Mucosa of descending colon (tissue), 3 donors: ENCODE results near the gene HSD3B7. TPM values are rescaled to one million over a fixed set of nuclear protein-coding genes. Genes with fewer than 3 reads are reported as not detected.

Source experiments
- ATAC-seq: fragments of 200-7000 bp; cut with Tn5 transposase; one replicate; pipeline ENCODE4 v1.9.1; 2020; ENCODE audit warnings: mild to moderate bottlenecking, moderate library complexity
- DNase-seq, 3 donors: peaks; one replicate each; pipeline ENCODE4 v3.0.0-alpha.2; 2020
- H3K36me3 ChIP-seq: fragments of 200-600 bp; one replicate; pipeline ENCODE4 v1.8.0; 2021; ENCODE audit warnings: low read depth, mild to moderate bottlenecking
- H3K4me1 ChIP-seq: fragments of 200-600 bp; one replicate; pipeline ENCODE4 v1.8.0; 2021; ENCODE audit warnings: low read depth, mild to moderate bottlenecking
- H3K4me3 ChIP-seq: fragments of 200-600 bp; one replicate; pipeline ENCODE4 v1.8.0; 2021; ENCODE audit warnings: mild to moderate bottlenecking
- H3K9me3 ChIP-seq: fragments of 200-600 bp; one replicate; pipeline ENCODE4 v1.8.0; 2021; ENCODE audit warnings: mild to moderate bottlenecking
- intact Hi-C, 2 donors: fragments of 100-400 bp; cut with DNase I in 1 of 2; cut with micrococcal nuclease in 1 of 2; formaldehyde crosslinking; loops; one replicate each; pipeline versions ENCODE4 v1.11.0 to v1.11.1; 2022; cut with DNase I, micrococcal nuclease
- total RNA-seq, 3 donors: library from RNA; stranded (reverse); fragmentation: NEBNext Ultra II Directional in 2 of 3; extraction: Animal tissue kit (Norgen Biotek cat#: 25700) in 2 of 3; gene quantifications; one replicate each; pipeline versions ENCODE4 v1.2.1 to v1.2.4, GENCODE V29; 2021 to 2023
- TF ChIP-seq, protein P1 (sequence below): fragments of 200-600 bp; IDR thresholded peaks from one replicate; pipeline ENCODE4 v1.8.0; 2022; ENCODE audit warnings: antibody characterized with exemption, mild to moderate bottlenecking
- donor health status: DM: no; HTN: no; CAD: no; lungs with moderate emphysema.
- donor health status: DM: no; HTN: no; CAD: no.
- donor health status: DM: no; HTN: yes; CAD: no.

The HSD3B7 gene
- total RNA-seq, 3 donors from 2014 or later: 16.5 to 27.7 (median 23.2) TPM

DNA sequence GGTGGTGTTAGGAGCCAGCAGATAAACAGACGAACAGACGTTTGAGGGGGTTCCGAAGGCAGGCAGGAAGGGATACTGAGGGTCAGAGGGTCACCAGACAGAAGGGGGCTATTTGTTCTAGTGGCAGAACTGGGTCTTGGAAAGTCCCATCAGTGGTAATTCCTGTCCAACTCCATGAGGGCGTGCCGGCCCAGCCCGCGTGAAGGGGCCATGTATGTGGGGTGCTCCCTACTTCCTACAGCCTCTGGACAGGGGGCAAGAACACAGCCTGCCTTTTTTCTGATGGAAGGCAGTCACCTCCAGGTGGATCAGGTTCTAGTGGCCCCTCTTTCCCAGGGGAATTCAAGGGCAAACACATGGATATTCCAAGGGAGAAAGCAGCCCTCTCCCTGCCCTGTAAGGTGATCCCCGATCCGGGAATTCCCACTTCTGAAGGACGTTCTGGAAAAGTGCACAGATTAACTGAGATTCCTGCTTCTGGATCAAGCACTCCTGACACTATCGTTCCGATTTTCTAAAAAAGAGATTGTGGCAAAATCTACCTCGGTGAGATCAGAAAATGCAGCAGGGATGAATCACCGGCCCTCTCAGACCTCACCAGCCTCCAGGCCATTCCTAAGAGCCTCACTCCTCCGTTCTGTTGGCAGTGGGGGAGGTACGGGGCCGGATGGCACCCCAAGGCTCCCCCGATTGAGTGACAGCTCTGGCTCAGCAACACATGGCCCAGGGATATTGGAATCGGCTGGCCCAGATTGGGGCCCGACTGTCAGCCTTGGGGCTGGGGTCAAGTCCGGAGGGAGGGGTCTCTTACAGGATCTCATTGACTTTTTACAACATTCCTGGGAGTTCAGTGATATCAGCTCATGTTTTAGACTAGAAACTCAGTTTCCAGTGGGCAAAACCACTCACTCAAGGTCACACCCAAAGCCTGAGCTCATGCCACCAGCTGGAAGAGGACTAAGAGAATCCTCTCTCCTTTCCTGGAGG lies 13.0 kb downstream of the HSD3B7 start:
- TF ChIP-seq, protein P1, sequence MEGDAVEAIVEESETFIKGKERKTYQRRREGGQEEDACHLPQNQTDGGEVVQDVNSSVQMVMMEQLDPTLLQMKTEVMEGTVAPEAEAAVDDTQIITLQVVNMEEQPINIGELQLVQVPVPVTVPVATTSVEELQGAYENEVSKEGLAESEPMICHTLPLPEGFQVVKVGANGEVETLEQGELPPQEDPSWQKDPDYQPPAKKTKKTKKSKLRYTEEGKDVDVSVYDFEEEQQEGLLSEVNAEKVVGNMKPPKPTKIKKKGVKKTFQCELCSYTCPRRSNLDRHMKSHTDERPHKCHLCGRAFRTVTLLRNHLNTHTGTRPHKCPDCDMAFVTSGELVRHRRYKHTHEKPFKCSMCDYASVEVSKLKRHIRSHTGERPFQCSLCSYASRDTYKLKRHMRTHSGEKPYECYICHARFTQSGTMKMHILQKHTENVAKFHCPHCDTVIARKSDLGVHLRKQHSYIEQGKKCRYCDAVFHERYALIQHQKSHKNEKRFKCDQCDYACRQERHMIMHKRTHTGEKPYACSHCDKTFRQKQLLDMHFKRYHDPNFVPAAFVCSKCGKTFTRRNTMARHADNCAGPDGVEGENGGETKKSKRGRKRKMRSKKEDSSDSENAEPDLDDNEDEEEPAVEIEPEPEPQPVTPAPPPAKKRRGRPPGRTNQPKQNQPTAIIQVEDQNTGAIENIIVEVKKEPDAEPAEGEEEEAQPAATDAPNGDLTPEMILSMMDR: no peak
- DNase-seq (no peak), ATAC-seq (no peak)
- Histone ChIP-seq H3K4me3 (no peak overlapping the region), H3K36me3 (no peaks in the 10 kb centered on the region), H3K4me1 (peaks cover 3% of the 10 kb centered on the region), H3K9me3 (no peaks in the 10 kb centered on the region)
- intact Hi-C loops: no loop called here

DNA sequence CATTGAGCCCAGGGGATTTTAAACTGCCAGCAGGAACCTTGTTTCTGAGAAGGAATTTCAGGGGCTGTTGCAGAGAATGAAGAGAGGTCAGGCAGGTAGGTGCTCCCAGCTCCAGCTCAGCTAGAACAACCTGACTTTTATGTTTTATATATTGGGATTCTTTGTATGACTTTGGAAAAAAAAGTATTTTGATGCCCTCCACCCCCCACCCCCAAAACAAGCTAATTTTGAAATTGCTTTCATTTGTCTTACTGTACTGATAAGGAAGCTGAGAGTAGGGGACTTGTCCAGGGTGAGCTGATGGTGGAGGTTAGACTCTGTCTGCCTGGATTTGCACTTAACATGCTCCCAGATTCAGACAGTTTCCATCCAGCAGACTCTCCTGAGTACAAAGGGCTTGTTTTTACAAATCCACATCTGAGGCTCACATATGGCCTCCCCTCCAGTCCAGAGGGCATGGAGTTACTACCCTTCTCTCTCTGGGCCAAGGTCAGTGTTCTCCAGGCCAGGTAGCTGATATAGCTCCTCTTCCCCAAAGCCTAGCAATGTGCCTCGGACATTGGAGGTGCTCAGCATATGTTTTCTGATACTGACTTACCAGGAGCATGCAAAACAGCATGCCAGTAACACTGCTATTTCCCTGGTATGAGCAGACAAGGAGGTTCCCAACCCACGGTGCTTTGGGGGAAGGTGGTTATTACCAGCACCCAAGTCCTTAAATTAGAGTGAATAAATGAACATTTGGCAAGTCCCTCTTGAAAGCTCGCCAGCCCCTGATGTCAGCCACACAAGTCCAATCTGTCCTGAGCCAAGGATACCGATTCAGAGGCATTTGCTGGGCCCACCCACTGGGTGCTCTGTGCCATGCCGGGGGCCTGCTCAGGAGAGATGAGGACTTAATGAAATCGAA lies 14.1 kb downstream of the HSD3B7 start:
- no peaks in the 10 kb centered on the region for H3K36me3 ChIP-seq
- intact Hi-C loops: no loop called here
- H3K4me1 ChIP-seq: peaks cover 3% of the 10 kb centered on the region
- ATAC-seq (no peak), DNase-seq (no peak)
- H3K9me3 ChIP-seq: no peaks in the 10 kb centered on the region
- no peak overlapping the region for H3K4me3 ChIP-seq
- TF ChIP-seq, protein P1: no peak

DNA sequence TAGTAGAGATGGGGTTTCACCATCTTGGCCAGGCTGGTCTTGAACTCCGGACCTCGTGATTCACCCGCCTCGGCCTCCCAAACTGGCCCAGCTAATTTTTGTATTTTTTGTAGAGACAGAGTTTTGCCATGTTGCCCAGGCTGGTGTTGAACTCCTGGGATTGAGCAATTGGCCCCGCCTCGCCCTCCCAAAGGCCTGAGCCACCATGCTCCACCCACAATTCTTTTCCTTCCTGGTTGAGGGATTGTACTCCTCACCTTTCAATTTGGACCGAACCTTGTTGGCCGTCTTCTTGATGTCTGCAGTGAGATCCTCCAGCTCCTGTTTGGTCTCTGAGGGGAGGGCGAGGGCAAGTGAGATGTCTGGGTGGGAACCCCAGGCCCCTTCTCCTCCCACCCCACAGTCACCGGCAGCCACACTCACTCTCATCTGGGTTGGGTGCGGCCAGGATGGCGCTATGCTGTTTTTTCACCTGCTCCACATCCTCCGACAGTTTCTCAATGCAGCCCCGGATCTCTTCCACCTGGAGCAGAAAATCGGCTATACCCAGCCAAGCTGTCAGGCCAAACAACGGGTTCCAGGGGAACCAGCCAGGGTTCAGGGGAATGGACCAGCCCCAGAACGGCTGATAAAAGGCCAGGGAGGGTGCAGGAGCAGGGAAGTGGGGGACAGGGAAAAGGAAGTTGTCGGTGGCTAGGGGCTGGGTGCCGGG lies 15.8 kb downstream of the HSD3B7 start:
- Histone ChIP-seq H3K4me3 (no peak overlapping the region), H3K36me3 (no peaks in the 10 kb centered on the region), H3K4me1 (peaks cover 3% of the 10 kb centered on the region), H3K9me3 (no peaks in the 10 kb centered on the region)
- no peak for DNase-seq
- intact Hi-C loops: no loop called here
- ATAC-seq: no peak
- TF ChIP-seq, protein P1: no peak

DNA sequence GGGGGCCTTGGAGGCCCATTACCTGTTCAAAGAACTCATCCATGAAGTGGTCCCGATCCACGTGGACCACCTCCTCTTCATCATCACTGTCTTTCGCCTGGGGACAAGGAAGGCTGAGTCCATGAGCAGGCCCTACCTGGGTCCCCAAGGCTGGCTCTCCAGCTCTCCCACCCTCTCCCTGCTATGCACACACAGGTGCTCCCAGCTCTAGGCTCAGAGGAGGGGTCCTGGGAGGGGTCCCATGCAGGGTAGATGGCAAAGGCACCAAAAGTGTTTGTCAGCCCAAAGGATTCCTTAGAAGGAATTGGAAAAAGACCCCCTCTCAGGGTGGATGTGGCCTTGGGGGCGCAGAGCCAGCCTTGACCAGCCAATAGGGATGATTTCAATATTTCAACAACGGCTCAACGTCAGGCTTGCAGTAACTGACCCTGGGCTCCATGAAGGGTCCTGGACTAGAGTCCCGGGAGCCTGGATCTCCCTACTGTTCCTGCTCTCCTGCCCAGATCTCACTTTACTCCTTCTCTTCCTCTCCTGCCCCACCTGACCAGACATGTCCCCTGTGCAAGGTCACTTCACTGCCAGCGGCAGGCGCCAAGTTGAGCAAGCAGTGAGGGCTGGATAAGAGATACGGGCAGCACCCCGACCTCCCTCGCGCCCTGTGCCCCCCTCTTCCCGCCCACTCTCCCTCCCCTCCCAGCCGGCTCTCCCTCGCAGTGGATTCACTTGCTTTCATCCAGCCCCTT lies 16.7 kb downstream of the HSD3B7 start:
- H3K4me3 ChIP-seq: no peak overlapping the region
- peaks cover 2% of the 10 kb centered on the region for H3K4me1 ChIP-seq
- ATAC-seq (no peak), DNase-seq (no peak)
- H3K36me3 ChIP-seq: no peaks in the 10 kb centered on the region
- no peaks in the 10 kb centered on the region for H3K9me3 ChIP-seq
- TF ChIP-seq, protein P1: no peak
- intact Hi-C loops: no loop called here
